Heart right ventricle (tissue), 16 donors: Measurements from ENCODE around the gene ARL15. TPM values are rescaled to one million over a fixed set of nuclear protein-coding genes. Genes with fewer than 3 reads are reported as not detected.

Experiments used
- ATAC-seq, 8 donors: fragments of 200-7000 bp; cut with Tn5 transposase; one replicate each; pipeline ENCODE4 v1.9.1; 2020; ENCODE audit warnings: mild to moderate bottlenecking in 8 of 8, moderate library complexity in 8 of 8, moderate number of reproducible peaks in 1 of 8
- DNase-seq, 2 donors: peaks; one replicate each; pipeline ENCODE4 v3.0.0-alpha.2; 2020
- H3K27ac ChIP-seq, 10 donors: fragments of 200-600 bp; sonication (generic) in 2 of 10; one replicate each; pipeline versions ENCODE4 v1.5.0 to v1.8.0; 2020 to 2022; ENCODE audit warnings: mild to moderate bottlenecking in 3 of 10
- H3K27me3 ChIP-seq, 7 donors: fragments of 200-600 bp; one replicate each; pipeline ENCODE4 v1.8.0; 2021 to 2022; ENCODE audit warnings: mild to moderate bottlenecking in 2 of 7
- H3K36me3 ChIP-seq, 9 donors: fragments of 200-600 bp; sonication (generic) in 1 of 9; one replicate each; pipeline versions ENCODE4 v1.5.0 to v1.8.0; 2020 to 2022; ENCODE audit warnings: mild to moderate bottlenecking in 2 of 9
- H3K4me1 ChIP-seq, 9 donors: fragments of 200-600 bp; sonication (generic) in 1 of 9; one replicate each; pipeline versions ENCODE4 v1.5.0 to v1.8.0; 2020 to 2022; ENCODE audit warnings: mild to moderate bottlenecking in 4 of 9
- H3K4me3 ChIP-seq, 10 donors: fragments of 200-600 bp; sonication (generic) in 2 of 10; one replicate each; pipeline versions ENCODE4 v1.5.0 to v1.8.0; 2020 to 2022; ENCODE audit warnings: mild to moderate bottlenecking in 7 of 10, moderate library complexity in 2 of 10
- H3K9me3 ChIP-seq, 11 donors: fragments of 200-600 bp in 10 of 11; sonication (generic) in 2 of 11; one replicate each; pipeline versions ENCODE4 v1.5.0 to v1.8.0; 2013 to 2022; ENCODE audit warnings: mild to moderate bottlenecking in 2 of 11, control low read depth in 1 of 11, moderate library complexity in 1 of 11
- WGBS, 2 donors: extraction: QIAGEN DNeasy Blood & Tissue Kit; methylation state at CpG; one replicate each; pipeline ENCODE4 v1.1.7; 2013; ENCODE audit warnings: inconsistent platforms in 1 of 2; 5-methylcytosine and 5-hydroxymethylcytosine counted together
- intact Hi-C, 10 donors: fragments of 100-400 bp; cut with DNase I; formaldehyde crosslinking; loops; one replicate each; pipeline versions ENCODE4 v1.11.1 to v1.14.2; 2022
- polyA plus RNA-seq, 2 donors: library from polyadenylated mRNA; stranded (reverse); fragments of 200-250 nt; gene quantifications; one replicate each; pipeline ENCODE4 v1.2.3, GENCODE V29; 2013
- total RNA-seq, 10 donors: library from RNA; stranded (reverse); fragmentation: NEBNext Ultra II Directional in 3 of 10; extraction: Animal tissue kit (Norgen Biotek cat#: 25700) in 3 of 10; gene quantifications; one replicate each; pipeline versions ENCODE4 v1.2.1 to v1.2.4, GENCODE V29; 2021 to 2023
- TF ChIP-seq, protein P1 (sequence below), 9 donors: fragments of 200-600 bp; sonication (generic) in 2 of 9; IDR thresholded peaks; one replicate each; pipeline versions ENCODE4 v1.5.0 to v1.8.0; 2021 to 2022; ENCODE audit warnings: antibody characterized with exemption in 9 of 9, mild to moderate bottlenecking in 5 of 9, moderate library complexity in 1 of 9
- donor health status: Arrhythmogenic right ventricular cardiomyopathy.
- donor health status: ischemic (EF 13 %, LVEDD 7.1; RV severe dilation, severe dysfunction).
- donor health status: healthy with polysubstance abuse.
- donor health status: DM: no; HTN: yes; CAD: no.
- donor health status: DM: no; HTN: no; CAD: no.
- donor health status: ischemic (EF 25% LVEDD 6.9; RV normal size, moderate dysfunction).
- donor health status: ischemic (EF 25% LVEDD 5.7; RV mildly dilated, moderate dysfunction).
- donor health status: healthy.
- donor health status: DM: yes; HTN: yes; CAD: no.
- donor health status: Ischemic cardiomyopathy.
- donor health status: ischemic (EF 35%, LVEDD 5.7; RV mildly dilated, moderate dysfunction).
- donor health status: nonischemic (EF 11% LVEDD 7.7; RV severe dilation, severe dysfunction).
- donor health status: DM: yes; HTN: yes; CAD: no.
- donor health status: PGD.
- donor health status: ischemic (EF 29% LVEDD 5.4; RV normal size, mild dysfunction).
- donor health status: nonischemic (EF 23%, LVEDD 6.1; RV moderate dilation, normal function).

ARL15 gene
- total and polyA plus RNA-seq, 12 donors, result 7.8 to 31.8 (median 26.9) TPM

DNA sequence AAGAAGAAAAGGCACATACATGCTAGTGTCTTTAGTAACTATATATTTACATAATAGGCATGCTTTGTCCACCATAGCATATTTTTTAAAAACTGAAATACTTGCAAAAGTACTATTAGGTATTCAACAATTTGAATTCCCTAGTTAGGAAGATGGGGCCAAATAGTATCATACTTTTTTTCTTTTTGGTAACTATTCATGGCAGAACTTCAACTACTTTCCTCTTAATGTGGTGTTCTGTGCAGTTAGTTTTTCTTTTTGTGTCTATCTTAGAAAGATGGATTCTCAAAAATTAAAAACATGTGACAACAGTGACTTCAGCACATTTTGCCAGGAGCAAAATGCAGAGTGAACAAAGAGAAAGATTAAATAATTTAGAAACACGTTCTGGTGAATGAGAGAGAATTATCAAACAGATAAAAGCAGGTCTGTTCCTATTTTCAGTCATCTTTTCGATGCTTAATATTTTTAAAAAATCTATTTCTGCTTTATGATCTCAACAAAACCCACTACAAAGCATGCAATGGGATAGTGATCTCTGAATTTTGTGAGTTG is 341.1 kb downstream of the ARL15 start:
- DNase-seq (no peak), ATAC-seq (no peak)
- H3K4me3 ChIP-seq, result no peak overlapping the region
- no peaks in the 10 kb centered on the region for H3K27me3 ChIP-seq
- TF ChIP-seq, protein P1, sequence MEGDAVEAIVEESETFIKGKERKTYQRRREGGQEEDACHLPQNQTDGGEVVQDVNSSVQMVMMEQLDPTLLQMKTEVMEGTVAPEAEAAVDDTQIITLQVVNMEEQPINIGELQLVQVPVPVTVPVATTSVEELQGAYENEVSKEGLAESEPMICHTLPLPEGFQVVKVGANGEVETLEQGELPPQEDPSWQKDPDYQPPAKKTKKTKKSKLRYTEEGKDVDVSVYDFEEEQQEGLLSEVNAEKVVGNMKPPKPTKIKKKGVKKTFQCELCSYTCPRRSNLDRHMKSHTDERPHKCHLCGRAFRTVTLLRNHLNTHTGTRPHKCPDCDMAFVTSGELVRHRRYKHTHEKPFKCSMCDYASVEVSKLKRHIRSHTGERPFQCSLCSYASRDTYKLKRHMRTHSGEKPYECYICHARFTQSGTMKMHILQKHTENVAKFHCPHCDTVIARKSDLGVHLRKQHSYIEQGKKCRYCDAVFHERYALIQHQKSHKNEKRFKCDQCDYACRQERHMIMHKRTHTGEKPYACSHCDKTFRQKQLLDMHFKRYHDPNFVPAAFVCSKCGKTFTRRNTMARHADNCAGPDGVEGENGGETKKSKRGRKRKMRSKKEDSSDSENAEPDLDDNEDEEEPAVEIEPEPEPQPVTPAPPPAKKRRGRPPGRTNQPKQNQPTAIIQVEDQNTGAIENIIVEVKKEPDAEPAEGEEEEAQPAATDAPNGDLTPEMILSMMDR (IDR thresholded peaks at IDR 0.05), result no peak
- no peaks in the 10 kb centered on the region for H3K9me3 ChIP-seq
- H3K4me1 ChIP-seq, result peaks cover 0 to 22% (median 3%) of the 10 kb centered on the region in 9 donors
- no peaks in the 10 kb centered on the region for H3K36me3 ChIP-seq
- intact Hi-C loops, result no loop called here
- H3K27ac ChIP-seq, result no peak overlapping the region
- WGBS, 2 donors, result 70 to 74% methylated on average over 2 of the region's 2 CpGs

DNA sequence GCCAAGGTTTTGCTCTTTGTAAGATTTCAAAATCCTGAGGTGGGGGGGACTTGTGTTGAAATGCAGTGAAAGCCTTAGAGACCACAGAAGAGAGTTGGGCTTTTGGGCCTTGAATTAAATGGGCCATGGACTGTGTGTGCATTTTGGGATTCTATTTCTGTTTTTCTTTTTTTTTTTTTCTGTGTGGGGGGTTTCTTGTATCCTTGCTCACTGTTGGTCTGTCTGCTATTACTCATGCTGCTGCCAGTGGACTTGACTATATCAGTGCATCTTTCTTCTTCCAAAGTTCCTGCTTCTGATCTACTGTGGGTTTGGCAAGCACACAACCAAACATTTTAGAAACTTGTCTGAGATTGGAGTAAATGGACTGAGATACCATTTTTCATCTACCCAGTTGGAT is 344.9 kb downstream of the ARL15 start:
- intact Hi-C loops, result no loop called here
- ATAC-seq, result no peak
- H3K9me3 ChIP-seq, result no peaks in the 10 kb centered on the region
- TF ChIP-seq, protein P1 (IDR thresholded peaks at IDR 0.05), result no peak
- no peaks in the 10 kb centered on the region for H3K36me3 ChIP-seq
- no peaks in the 10 kb centered on the region for H3K27me3 ChIP-seq
- H3K27ac ChIP-seq, result no peak overlapping the region
- H3K4me1 ChIP-seq, result peaks cover 0 to 15% (median 1%) of the 10 kb centered on the region in 9 donors
- no peak overlapping the region for H3K4me3 ChIP-seq
- no peak for DNase-seq

- Histone ChIP-seq H3K4me1 (peaks cover 0 to 4% (median 0%) of the 10 kb centered on the region in 9 donors), H3K27ac (no peak overlapping the region), H3K4me3 (no peak overlapping the region), H3K27me3 (no peaks in the 10 kb centered on the region), H3K9me3 (peaks cover 0 to 7% (median 0%) of the 10 kb centered on the region in 11 donors), H3K36me3 (peaks cover 0 to 7% (median 0%) of the 10 kb centered on the region in 9 donors)
- ATAC-seq (no peak), DNase-seq (no peak)
- WGBS, 2 donors, result 83 to 88% methylated on average over 1 of the region's 1 CpG
- intact Hi-C loops, result no loop called here
- TF ChIP-seq, protein P1 (IDR thresholded peaks at IDR 0.05), result no peak
Observed at GRCh38 chr5:53963958-53964357, 346.4 kb downstream of the ARL15 start.

GRCh38 chr5:53962306-53962705 is 348.1 kb downstream of the ARL15 start:
- TF ChIP-seq, protein P1 (IDR thresholded peaks at IDR 0.05), result no peak
- H3K9me3 ChIP-seq, result peaks cover 0 to 23% (median 6%) of the 10 kb centered on the region in 11 donors
- H3K27me3 ChIP-seq, result no peaks in the 10 kb centered on the region
- peaks cover 0 to 4% (median 0%) of the 10 kb centered on the region in 9 donors for H3K4me1 ChIP-seq
- no peak overlapping the region for H3K4me3 ChIP-seq
- intact Hi-C loops, result no loop called here
- H3K27ac ChIP-seq, result no peak overlapping the region
- DNase-seq (no peak), ATAC-seq (no peak)
- H3K36me3 ChIP-seq, result peaks cover 0 to 7% (median 0%) of the 10 kb centered on the region in 9 donors
- WGBS, 2 donors, result 97% methylated on average over 1 of the region's 1 CpG
